Stimulated activated CD8-positive, alpha-beta memory T cell treated with anti-CD3 and anti-CD28 coated beads, Interleukin-15, amount 100 ng/mL, for 1 hour (primary cell): ENCODE measurements around the gene NELFE.
"Not testable (repeated sequence)": the region's sequence is repeated elsewhere in the genome, so short reads cannot be mapped to it uniquely, and the experiment has no call there.

Experiments used
- DNase-seq: peaks from one replicate; pipeline ENCODE4 v3.0.0-alpha.2; 2020; ENCODE audit warnings: low read depth

NELFE gene

DNA sequence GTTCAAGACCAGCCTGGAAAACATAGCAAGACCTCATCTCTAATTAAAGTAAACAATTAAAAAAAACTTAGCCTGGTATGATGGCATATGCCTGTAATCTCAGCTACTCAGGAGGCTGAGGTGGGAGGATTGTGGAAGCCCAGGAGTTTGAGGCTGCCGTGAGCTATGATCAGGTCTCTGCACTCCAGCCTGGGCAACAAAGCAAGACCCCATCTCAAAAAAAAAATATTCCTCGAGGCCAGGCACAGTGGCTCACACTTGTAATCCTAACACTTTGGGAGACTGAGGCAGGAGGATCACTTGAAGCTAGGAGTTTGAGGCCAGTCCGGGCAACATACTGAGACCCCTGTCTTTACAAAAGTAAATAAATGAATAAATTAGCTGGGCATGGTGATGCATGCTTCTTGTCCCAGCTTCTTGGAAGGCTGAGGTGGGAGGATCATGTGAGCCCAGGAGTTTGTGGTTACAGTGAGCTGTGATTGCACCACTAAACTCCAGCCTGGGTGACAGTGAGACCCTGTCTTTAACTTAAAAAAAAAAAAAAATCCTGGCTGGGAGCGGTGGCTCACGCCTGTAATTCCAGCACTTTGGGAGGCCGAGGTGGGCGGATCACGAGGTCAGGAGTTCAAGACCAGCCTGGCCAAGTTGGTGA is 40.6 kb downstream of the NELFE start:
- no peak for DNase-seq

DNA sequence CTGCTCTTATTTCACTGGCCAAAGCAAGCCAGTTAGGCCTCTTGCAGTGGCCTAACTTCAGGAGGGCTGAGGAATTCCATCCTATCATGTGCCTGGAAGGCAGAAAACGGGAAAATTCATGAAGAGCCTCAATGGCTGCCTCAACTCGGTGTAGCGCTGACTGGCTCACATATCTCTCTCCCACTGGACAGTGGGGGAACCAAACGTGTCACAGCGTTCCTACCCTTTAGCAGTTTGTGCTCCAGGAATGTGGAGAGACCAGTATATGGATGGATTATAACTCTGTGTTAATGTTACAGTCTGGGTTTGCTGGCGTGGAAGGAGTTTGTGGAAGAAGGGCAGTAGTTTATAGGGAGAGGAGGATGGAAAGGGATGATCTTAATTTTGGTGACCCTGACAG is 43.0 kb downstream of the NELFE start:
- DNase-seq, result no peak

DNA sequence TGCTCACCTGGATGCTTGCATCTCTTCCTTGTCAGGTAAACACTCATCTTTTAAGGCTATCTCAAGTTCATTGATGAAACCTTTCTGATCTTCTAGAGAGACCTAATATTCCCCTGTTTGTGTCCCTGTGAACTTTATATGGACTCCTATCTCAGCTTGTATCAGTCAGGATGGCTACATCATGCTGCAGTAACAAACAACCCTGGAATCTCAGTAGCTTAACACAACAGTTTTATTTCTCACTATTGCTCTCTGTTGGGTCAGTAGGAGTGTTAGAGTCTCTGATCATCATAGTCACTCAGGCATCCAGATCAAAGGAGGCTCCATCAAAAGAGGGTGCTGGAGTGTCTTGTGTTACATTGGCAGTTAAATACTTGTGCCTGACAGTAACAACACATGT is 43.4 kb downstream of the NELFE start:
- no peak for DNase-seq

DNA sequence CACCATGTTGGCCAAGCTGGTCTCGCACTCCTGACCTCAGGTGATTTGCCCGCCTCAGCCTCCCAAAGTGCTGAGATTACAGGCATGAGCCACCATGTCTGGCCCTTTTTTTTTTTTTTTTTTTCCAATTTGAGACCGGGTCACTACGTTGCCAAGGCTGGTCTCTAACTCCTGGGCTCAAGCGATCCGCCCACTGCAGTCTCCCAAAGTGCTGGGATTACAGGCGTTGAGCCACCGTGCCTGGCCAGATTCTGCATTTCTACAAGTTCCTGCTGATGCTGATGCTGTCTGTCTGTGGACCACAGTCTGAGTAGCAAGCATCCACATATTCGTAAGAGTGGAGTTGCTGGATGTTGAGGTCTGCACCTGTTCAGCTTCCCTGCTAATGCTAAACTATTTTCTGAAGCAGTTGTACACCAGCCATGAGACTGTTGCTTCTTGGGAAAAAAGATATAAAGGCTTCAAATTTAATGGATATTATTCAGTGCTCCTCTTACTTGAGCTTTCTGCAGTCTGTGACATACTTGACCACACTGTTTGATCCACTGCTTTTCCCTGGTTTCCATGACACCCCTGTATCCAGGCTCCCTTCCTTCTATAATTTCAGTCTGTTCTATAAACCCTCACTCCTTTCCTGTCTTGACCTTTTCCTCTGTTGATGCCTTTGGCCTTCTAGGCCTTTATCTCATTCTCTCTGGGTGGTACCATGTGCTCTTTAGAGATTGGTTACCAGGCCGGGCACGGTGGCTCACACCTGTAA is 46.8 kb downstream of the NELFE start:
- DNase-seq, result no peak

DNA sequence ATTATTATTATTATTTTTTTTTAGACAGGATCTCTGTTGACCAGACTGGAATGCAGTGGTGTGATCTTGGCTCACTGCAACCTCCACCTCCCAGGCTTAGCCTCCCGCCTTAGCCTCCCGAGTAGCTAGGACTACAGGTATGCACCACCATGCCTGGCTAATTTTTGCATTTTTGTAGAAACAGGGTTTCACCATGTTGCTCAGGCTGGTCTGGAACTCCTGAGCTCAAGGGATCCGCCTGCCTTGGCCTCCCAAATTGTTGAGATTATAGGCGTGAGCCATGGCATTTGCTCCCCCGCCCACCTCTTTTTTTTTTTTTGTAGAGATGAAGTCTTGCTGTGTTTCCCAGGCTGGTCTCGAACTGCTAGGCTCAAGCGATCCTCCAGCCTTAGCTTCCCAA is 49.5 kb downstream of the NELFE start:
- not testable (repeated sequence) for DNase-seq

DNA sequence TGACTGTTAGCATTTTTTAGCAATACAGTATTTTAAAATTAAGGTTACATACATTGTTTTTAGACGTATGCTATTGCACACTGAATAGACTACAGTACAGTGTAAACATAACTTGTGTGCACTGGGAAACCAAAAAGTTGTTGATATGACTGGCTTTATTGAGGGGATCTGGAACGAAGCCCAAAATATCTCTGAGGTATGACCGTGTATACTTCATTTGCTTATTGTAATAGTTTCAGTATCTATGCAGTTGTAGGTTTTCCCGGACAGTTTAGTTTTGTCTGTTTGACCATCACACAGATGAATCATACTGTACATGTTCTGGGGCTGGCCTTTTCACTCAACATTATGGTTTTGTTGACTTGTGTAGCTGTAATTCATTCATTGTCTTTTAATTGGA is 50.0 kb downstream of the NELFE start:
- DNase-seq, result no peak

DNA sequence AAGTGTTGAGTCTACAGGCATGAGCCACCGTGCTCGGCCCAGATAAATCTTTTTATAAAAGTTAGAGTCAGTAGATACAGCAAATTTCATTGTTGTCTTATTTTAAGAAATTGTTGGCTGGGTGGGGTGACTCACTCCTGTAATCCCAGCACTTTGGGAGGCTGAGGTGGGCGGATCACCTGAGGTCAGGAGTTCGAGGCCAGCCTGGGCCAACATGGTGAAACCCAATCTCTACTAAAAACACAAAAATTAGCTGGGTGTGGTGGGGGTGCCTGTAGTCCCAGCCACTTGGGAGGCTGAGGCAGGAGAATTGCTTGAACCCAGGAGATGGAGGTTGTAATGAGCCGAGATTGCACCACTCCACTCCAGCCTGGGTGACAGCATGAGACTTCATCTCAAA is 50.5 kb downstream of the NELFE start:
- DNase-seq, result not testable (repeated sequence)

DNA sequence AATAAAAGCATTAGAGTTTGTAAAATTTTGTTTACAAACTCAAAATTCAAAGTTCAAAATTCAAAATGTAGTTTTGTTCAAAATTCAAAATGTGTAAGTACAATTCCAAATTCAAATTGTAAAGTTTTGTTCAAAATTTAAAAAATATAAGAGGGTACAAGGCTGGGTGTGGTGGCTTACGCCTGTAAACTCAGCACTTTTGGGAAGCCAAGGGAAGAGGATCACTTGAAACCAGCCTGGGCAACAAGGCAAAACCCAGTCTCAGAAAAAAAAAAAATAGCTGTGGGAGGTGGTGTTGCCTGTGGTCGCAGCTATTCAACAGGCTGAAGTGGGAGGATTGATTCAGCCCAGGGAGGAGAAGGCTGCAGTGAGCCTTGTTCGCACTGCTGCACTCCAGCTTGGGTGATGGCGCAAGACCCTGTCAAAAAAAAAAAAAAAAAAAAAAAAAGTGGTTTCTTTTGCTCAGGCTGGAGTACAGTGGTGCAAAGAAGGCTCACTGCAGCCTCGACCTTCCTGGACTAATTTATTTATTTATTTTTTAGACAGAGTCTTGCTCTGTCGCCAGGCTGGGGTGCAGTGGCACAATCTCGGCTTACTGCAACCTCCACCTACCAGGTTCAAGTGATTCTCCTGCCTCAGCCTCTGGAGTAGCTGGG is 51.5 kb downstream of the NELFE start:
- DNase-seq, result no peak

DNA sequence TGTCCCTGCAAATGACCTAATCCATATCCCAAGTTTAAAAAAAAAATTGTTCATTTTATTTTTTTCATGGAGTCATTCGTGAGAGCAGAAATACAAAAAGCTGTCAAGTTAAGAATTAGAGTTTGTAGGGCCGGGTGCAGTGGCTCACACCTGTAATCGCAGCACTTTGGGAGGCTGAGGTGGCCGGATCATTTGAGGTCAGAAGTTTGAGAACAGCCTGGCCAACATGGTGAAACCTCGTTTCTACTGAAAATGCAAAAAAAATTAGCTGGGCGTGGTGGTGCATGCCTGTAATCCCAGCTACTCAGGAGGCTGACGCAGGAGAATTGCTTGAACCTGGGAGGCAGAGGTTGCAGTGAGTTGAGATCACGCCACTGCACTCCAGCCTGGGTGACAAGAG is 52.0 kb downstream of the NELFE start:
- DNase-seq, result not testable (repeated sequence)

DNA sequence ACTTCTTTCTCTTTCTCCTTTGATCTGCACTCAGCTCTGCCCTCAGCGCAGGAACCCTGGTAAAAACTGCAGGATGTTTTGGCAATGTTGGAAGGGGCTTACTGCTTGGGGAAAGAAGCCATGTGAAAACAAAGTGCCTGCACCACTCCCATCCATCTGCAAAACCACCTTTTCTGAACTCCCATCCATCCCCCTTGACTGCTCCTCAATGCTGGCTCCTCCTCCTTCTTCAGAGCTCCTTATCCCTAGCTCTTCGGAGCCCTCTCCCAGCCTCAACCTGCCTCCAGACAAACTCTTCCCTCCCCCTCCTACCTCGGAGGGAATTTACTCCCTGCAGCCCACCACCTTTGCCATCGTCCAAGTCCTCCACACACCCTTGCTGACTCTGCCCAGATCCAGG is 52.6 kb downstream of the NELFE start:
- no peak for DNase-seq

DNA sequence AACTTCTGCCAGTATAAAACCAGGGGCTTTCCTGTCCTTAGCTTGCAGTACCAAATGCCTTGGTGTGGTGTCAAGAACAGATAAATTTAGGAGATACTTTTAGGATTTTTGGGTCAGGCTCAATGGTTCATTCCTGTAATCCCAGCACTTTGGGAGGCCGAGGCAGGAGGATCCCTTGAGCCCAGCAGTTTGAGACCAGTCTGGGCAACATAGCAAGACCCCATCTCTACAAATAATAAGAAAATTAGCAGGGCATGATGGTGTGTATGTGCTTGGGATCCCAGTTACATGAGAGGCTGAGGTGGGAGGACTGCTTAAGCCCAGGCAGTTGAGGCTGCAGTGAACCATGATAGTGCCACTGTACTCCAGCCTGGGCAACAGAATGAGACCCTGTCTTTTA is 53.7 kb downstream of the NELFE start:
- DNase-seq, result no peak

DNA sequence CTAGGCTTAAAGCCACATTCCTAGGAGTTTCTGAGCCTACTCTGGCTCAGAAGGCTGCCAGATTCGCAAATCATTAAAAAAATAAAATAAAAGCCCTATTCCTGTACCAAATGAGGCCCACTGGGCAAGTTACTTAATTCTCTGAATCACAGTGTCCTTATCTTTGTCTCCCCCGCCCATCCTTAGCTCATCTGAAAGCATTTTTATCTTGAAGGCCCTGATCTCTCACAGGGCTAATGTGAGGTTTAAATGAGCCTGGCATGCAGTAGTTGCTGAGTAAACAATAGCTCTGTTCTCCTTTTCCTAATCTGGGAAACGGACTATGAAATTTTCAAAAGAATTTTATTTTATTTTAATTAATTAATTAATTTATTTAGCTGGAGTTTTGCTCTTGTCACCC is 54.8 kb downstream of the NELFE start:
- DNase-seq, result no peak
